Omental fat pad (tissue), 4 donors: ENCODE data around the gene FAAH. TPM values are rescaled to one million over a fixed set of nuclear protein-coding genes. Genes with fewer than 3 reads are reported as not detected.

Source experiments
- ATAC-seq: fragments of 150-250 bp; one replicate; pipeline ENCODE4 v1.9.1; 2016; ENCODE audit warnings: mild to moderate bottlenecking, moderate library complexity; ENCODE audit not compliant: low FRiP score
- DNase-seq: peaks from one replicate; pipeline ENCODE4 v3.0.0-alpha.2; 2019; ENCODE audit warnings: low spot score
- CTCF ChIP-seq, 3 donors: fragments of 450-650 bp; IDR thresholded peaks; one replicate each; pipeline ENCODE4 v1.5.1; 2016 to 2017; ENCODE audit warnings: antibody characterized with exemption in 3 of 3, mild to moderate bottlenecking in 3 of 3, moderate library complexity in 2 of 3
- total RNA-seq, 4 donors: library from RNA; depleted of rRNA; stranded (reverse); fragments of >200 nt; gene quantifications; one replicate each; pipeline ENCODE4 v1.1.0, GENCODE V29; 2016

Gene FAAH
- total RNA-seq, 4 donors from 2014 or later: 11.5 to 36.4 (median 20.3) TPM

DNA sequence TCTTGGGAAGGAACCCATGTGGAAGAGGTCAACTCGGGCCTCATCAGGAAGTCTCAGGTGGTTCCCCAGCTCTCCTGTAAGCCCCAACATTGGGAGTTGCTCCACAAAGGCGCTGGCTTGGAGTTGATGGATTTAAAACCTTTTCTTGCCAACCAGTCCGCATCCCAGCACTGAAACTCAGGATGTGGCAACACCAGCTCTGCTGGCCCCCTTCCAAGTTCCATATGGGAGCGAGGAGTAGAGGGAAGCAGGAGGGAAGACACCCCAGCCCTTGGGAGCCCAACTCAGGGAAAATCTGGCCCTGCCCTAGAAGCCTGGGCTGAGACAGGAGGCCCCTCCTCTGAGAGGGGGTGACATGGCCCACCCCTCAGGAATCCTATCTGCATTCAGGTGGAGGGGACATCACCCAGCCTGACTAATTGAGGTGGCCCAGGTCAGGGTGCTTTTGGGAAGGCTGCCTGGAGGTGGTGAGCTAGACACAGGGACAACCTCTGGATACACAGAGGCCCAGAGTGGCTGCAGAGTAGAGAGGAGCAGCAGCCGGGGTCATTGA, 62.4 kb downstream of the FAAH start:
- DNase-seq: no peak
- no peak for TF ChIP-seq CTCF (IDR thresholded peaks at IDR 0.05)
- ATAC-seq: no peak

GRCh38 chr1:46457178-46457577, 63.1 kb downstream of the FAAH start:
- TF ChIP-seq CTCF (IDR thresholded peaks at IDR 0.05): no peak
- no peak for ATAC-seq
- no peak for DNase-seq

DNA sequence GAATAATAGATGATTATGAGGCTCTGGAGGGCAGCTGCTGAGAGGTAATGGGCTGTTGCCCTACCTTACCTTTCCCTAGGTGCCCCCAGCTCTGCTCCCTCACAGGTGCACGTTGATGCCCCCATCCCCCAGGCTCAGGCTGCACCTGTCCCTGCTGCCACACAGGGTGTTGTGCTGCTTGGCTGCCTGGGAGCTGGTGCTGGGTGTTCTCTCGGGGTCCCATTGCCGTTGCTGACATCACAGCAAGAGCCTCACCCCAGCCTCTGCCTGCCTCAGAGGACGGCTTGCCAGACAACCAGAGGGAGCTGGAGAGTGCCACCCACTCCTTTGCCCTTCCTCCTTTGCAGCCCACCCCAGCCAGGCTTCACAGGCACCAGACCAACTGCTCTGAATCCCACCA, 64.1 kb downstream of the FAAH start:
- no peak for ATAC-seq
- no peak for DNase-seq
- no peak for TF ChIP-seq CTCF (IDR thresholded peaks at IDR 0.05)

DNA sequence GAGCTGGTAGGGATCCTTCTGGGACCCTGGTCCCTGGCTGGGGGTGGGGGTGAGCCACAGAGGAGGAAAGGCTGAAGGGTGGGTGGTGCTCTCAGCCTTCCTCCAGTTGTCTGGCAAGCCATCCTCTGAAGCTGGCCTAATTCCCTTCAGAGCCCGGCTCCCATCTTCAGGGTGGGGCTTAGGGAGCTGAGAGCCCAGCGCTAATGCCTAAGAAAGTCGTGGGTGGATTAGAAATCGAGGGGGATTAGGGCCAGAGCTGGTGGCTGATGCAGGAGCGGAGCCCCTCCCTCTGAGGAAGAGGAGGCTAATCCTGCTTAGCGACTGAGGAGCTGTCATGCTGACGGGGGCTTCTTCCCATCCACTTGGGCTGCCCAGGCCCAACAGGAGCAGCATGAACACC, 64.7 kb downstream of the FAAH start:
- DNase-seq (no peak), ATAC-seq (no peak)
- no peak for TF ChIP-seq CTCF (IDR thresholded peaks at IDR 0.05)

DNA sequence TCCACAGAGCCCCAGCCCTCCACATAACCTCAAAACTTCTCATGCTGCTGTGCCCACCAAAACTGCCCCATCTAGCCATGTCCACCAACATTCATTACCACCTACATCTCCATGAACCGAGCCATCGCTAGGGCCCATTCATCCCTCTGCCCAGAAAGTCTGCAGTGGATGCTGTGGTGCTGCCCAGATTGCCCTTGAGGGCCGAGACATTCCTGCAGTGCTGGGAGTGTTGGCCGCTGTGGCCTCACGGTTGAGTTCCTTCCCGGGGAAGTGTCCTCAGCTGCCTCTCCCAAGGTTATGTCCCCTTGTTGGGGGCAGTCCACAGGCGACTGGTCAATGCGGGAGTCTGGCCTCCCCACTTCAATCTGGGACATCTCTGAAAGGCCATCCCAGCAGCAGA, 65.2 kb downstream of the FAAH start:
- DNase-seq: no peak
- no peak for TF ChIP-seq CTCF (IDR thresholded peaks at IDR 0.05)

DNA sequence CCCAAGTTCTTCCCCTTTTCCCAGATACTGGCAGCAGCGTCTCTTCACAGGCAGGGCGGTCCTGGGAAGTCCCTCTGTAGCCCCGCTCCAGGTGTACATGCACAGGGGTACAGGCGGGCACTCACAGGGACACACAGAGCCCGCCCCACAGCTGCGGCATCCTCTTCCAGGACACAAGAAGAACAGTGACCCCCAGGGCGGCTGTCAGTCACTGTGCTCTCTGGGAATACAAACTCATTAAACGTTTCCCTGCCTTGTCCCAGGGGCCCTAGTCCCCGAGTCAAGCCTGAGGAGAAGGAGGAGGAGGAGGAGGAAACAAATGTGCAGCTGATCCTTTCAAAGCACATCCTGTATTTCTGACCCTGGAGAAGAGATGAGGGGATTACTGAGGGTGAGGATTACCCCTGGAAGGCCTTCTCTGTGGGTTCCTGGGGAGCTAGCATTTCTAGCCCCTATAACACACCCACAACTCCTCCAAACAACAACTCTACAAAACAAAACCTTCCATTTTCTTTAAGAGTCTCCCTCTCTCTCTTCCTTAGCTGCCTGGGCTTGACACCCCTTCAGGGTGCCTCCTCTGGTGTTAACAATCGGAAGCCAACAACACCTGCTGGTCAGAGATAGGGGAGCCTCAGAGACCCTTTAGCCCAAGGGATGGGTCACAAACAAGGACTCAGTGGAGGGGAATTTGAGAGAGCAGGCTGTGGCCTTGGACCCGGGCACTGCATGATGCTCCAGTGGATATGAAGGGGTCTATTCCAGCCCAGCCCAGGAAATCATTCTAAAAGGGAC, 67.1 kb downstream of the FAAH start:
- DNase-seq (no peak), ATAC-seq (no peak)
- no peak for TF ChIP-seq CTCF (IDR thresholded peaks at IDR 0.05)

More for the DNA sequence above, 65.2 kb downstream of the FAAH start:
- no peak for ATAC-seq
